Smooth muscle cell (in vitro differentiated cells): ENCODE measurements around the gene LYZL4. TPM values are rescaled to one million over a fixed set of nuclear protein-coding genes. Genes with fewer than 3 reads are reported as not detected.

Experiments
- DNase-seq: peaks from one replicate; lab custom pipeline; 2025; ENCODE audit not compliant: unreplicated experiment; lab: John Stamatoyannopoulos, UW
- H2AFZ ChIP-seq: fragments of 200-600 bp; sonication (generic); 2 replicates; pipeline ENCODE4 v1.6.0; 2016; ENCODE audit warnings: antibody characterized with exemption, low read depth, mild to moderate bottlenecking
- H3F3A ChIP-seq: fragments of 200-600 bp; sonication (generic); 2 replicates; pipeline ENCODE4 v1.6.0; 2017; ENCODE audit warnings: antibody characterized with exemption, low read depth
- H3K27ac ChIP-seq: fragments of 200-600 bp; sonication (generic); 2 replicates; pipeline ENCODE4 v1.5.1; 2016; ENCODE audit warnings: low read depth, mild to moderate bottlenecking
- H3K27me3 ChIP-seq: fragments of 200-600 bp; sonication (generic); 2 replicates; pipeline ENCODE4 v1.6.1; 2016; ENCODE audit warnings: low read depth, mild to moderate bottlenecking
- H3K36me3 ChIP-seq: fragments of 200-600 bp; sonication (generic); 2 replicates; pipeline ENCODE4 v1.5.1; 2016; ENCODE audit warnings: low read depth
- H3K4me1 ChIP-seq: fragments of 200-600 bp; sonication (generic); 2 replicates; pipeline ENCODE4 v1.5.1; 2016; ENCODE audit warnings: low read depth
- H3K4me2 ChIP-seq: fragments of 200-600 bp; sonication (generic); 2 replicates; pipeline ENCODE4 v1.6.0; 2016; ENCODE audit warnings: mild to moderate bottlenecking
- H3K4me3 ChIP-seq: fragments of 200-600 bp; sonication (generic); 2 replicates; pipeline ENCODE4 v1.5.1; 2016; ENCODE audit warnings: mild to moderate bottlenecking
- H3K79me2 ChIP-seq: fragments of 200-600 bp; sonication (generic); 2 replicates; pipeline ENCODE4 v1.6.0; 2016; ENCODE audit warnings: low read depth, mild to moderate bottlenecking
- H3K9ac ChIP-seq: fragments of 200-600 bp; sonication (generic); 2 replicates; pipeline ENCODE4 v1.6.0; 2016; ENCODE audit warnings: low read depth
- H3K9me3 ChIP-seq: fragments of 200-600 bp; sonication (generic); replicated peaks from 2 replicates; pipeline ENCODE4 v1.5.1; 2016; ENCODE audit warnings: low read depth
- H4K20me1 ChIP-seq: fragments of 200-600 bp; sonication (generic); 2 replicates; pipeline ENCODE4 v1.6.0; 2016; ENCODE audit warnings: low read depth
- WGBS: methylation state at CpG from one replicate; pipeline ENCODE4 v1.1.7; 2016; ENCODE audit warnings: low lambda C conversion rate; 5-methylcytosine and 5-hydroxymethylcytosine counted together
- polyA plus RNA-seq: library from polyadenylated mRNA; unstranded; fragments of >200 nt; fragmentation: Nextera tagmentation; extraction: Ambion mirVana; gene quantifications from 2 replicates; pipeline ENCODE4 v1.2.1, GENCODE V29; 2016
- total RNA-seq: library from RNA; depleted of rRNA; stranded (reverse); fragments of >200 nt; gene quantifications from 2 replicates; pipeline ENCODE4 v1.2.3, GENCODE V29; 2014
- TF ChIP-seq, protein P1 (sequence below): fragments of 200-600 bp; sonication (generic); IDR thresholded peaks from 2 replicates; pipeline ENCODE4 v1.5.1; 2017; ENCODE audit warnings: borderline replicate concordance, mild to moderate bottlenecking, antibody characterized with exemption; ENCODE audit not compliant: insufficient read depth, poor library complexity, severe bottlenecking

Gene LYZL4, protein sequence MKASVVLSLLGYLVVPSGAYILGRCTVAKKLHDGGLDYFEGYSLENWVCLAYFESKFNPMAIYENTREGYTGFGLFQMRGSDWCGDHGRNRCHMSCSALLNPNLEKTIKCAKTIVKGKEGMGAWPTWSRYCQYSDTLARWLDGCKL
- total RNA-seq (not detected in 2 replicates), polyA plus RNA-seq (not detected in 2 replicates)

DNA sequence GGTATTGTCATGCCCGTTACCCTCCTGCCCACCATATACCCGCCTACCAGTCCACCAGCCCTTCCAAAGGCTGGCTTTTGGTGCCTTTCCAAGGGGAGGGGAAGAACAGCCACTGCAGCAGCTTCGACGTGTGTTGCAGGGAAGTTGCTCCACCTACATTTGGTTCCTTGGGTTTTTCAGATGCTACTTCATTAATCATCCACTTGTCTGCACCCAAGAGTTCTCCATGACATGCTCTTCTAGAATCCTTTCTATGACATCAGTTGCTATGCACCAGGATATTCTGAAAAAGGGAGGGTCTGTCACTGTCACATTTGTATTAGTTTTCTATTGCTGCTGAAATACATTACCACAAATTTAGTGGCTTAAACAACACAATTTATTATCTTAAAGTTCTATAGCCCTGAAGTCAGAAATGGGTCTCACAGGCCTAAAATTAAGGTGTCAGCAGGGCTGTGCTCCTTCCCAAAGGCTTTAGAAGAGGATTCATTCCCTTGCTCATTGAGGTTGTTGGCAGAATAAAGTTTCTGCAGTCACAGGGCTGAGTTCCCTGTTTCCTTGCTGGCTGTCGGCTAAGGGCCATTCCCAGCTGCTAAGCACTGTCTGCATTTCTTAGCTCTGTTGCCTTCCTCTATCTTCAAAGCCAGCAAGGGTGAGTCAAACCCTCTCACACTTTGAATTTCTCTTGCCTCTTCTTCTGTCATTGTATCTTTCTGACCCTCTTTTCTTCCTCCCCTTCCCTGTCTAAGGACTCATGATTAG is at the start of gene LYZL4:
Gene LYZL4, minus strand, starts transcription at position 241 of the 762 bp plus-strand sequence. CDS start 3,359 bp downstream, outside the sequence.
- Histone ChIP-seq H3F3A (no peaks in the 10 kb centered on the region), H3K9ac (no peak within 1 kb of the TSS), H3K36me3 (no peaks in the 10 kb centered on the region), H3K4me2 (no peak within 1 kb of the TSS), H3K27ac (no peak within 1 kb of the TSS), H3K4me1 (no peaks in the 10 kb centered on the region), H4K20me1 (no peaks in the 10 kb centered on the region), H3K4me3 (no peak within 1 kb of the TSS), H3K27me3 (peaks cover 12% of the 10 kb centered on the region), H3K9me3 (no peaks in the 10 kb centered on the region), H2AFZ (no peak within 1 kb of the TSS), H3K79me2 (no peaks in the 10 kb centered on the region)
- WGBS: 67% methylated on average over 5 of the region's 5 CpGs
- no peak for DNase-seq
- TF ChIP-seq, protein P1, sequence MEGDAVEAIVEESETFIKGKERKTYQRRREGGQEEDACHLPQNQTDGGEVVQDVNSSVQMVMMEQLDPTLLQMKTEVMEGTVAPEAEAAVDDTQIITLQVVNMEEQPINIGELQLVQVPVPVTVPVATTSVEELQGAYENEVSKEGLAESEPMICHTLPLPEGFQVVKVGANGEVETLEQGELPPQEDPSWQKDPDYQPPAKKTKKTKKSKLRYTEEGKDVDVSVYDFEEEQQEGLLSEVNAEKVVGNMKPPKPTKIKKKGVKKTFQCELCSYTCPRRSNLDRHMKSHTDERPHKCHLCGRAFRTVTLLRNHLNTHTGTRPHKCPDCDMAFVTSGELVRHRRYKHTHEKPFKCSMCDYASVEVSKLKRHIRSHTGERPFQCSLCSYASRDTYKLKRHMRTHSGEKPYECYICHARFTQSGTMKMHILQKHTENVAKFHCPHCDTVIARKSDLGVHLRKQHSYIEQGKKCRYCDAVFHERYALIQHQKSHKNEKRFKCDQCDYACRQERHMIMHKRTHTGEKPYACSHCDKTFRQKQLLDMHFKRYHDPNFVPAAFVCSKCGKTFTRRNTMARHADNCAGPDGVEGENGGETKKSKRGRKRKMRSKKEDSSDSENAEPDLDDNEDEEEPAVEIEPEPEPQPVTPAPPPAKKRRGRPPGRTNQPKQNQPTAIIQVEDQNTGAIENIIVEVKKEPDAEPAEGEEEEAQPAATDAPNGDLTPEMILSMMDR: no peak

DNA sequence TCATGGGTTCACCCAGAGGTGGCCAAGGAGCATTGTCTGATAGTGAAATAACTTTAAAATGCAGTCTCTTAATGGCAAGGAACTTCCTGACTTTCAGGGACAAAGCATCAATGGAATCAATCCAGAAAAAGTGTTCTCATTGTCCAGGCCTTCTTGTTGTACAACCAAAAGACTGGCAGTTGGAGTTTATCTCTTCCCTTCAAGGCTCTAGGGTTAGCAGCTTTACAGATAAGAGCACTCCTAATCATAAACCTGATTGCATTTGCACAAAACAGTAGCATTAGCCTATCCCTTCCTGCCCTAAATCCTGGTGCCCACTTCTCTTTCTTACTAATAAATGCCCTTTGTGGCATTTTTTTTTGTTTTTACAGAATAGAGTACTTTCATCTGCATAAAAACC is 48.7 kb upstream of the LYZL4 start:
- no peak overlapping the region for H3K4me3 ChIP-seq
- DNase-seq: no peak

DNA sequence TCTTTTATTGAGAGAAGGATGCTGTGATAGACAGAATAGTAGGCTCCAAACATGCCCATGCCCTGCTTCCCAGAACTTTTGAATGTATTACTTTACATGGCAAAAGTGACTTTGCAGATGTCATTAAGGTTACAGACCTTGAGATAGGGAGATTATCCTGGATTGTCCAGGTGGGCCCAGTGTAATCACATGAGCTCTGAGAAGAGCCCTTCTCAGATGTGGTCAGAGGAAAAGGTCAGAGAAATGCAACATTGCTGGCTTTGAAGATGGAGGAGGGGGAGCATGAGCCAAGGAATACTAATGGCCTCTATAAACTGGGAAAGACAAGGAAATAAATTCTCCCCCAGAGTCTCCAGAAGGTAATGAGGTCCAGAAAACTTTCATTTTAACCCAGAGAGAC is 45.8 kb upstream of the LYZL4 start:
- Histone ChIP-seq H3K4me1 (no peaks in the 10 kb centered on the region), H3K79me2 (no peaks in the 10 kb centered on the region), H3F3A (no peaks in the 10 kb centered on the region), H3K36me3 (no peaks in the 10 kb centered on the region), H2AFZ (no peak overlapping the region), H3K9me3 (no peaks in the 10 kb centered on the region), H3K27me3 (no peaks in the 10 kb centered on the region), H3K4me2 (no peak overlapping the region), H4K20me1 (no peaks in the 10 kb centered on the region), H3K27ac (no peak overlapping the region), H3K4me3 (no peak overlapping the region), H3K9ac (no peak overlapping the region)
- no peak for DNase-seq
- TF ChIP-seq, protein P1: no peak

More for the DNA sequence above, 48.7 kb upstream of the LYZL4 start:
- TF ChIP-seq, protein P1: no peak
- no peaks in the 10 kb centered on the region for H3K79me2 ChIP-seq
- no peaks in the 10 kb centered on the region for H4K20me1 ChIP-seq
- H3K4me2 ChIP-seq: no peak overlapping the region
- no peaks in the 10 kb centered on the region for H3K36me3 ChIP-seq
- H3F3A ChIP-seq: no peaks in the 10 kb centered on the region
- H3K9me3 ChIP-seq: no peaks in the 10 kb centered on the region
- H3K27me3 ChIP-seq: no peaks in the 10 kb centered on the region
- no peak overlapping the region for H3K27ac ChIP-seq
- no peaks in the 10 kb centered on the region for H3K4me1 ChIP-seq
- H2AFZ ChIP-seq: no peak overlapping the region
- no peak overlapping the region for H3K9ac ChIP-seq
